GM21529 (cell line): ENCODE measurements around the gene SLC39A8.
A peak's percentile ranks its signal among the peaks of the same experiment; 100 is the strongest.
"Not testable (repeated sequence)": the region's sequence is repeated elsewhere in the genome, so short reads cannot be mapped to it uniquely, and the experiment has no call there.

Experiments used
- ATAC-seq: cut with Tn5 transposase; IDR thresholded peaks from one replicate; pipeline ENCODE4 v1.9.1; 2021; ENCODE audit not compliant: unreplicated experiment

Gene SLC39A8

GRCh38 chr4:102301167-102301566 is 44.1 kb downstream of the SLC39A8 start:
- peak; percentile 50 for ATAC-seq

- ATAC-seq = peak; percentile 93
Observed at GRCh38 chr4:102299354-102300107, 45.8 kb downstream of the SLC39A8 start.

GRCh38 chr4:102298716-102299115 is 46.6 kb downstream of the SLC39A8 start:
- no peak for ATAC-seq

GRCh38 chr4:102295153-102295862 is 50.0 kb downstream of the SLC39A8 start:
- ATAC-seq = no peak

GRCh38 chr4:102288497-102288896 is 56.8 kb downstream of the SLC39A8 start:
- ATAC-seq = no peak

GRCh38 chr4:102285831-102286230 is 59.5 kb downstream of the SLC39A8 start:
- no peak for ATAC-seq

GRCh38 chr4:102281171-102281839 is 64.0 kb downstream of the SLC39A8 start:
- ATAC-seq = no peak

GRCh38 chr4:102273317-102273716 is 72.0 kb downstream of the SLC39A8 start:
- not testable (repeated sequence) for ATAC-seq

GRCh38 chr4:102272318-102272717 is 73.0 kb downstream of the SLC39A8 start:
- no peak for ATAC-seq

GRCh38 chr4:102268355-102268754 is 76.9 kb downstream of the SLC39A8 start:
- ATAC-seq = no peak

GRCh38 chr4:102263024-102263787 is 82.1 kb downstream of the SLC39A8 start:
- peak; percentile 95 for ATAC-seq

- ATAC-seq = no peak
Observed at GRCh38 chr4:102259702-102260101, 85.6 kb downstream of the SLC39A8 start.

- no peak for ATAC-seq
Observed at GRCh38 chr4:102259081-102259480, 86.2 kb downstream of the SLC39A8 start.

- no peak for ATAC-seq
Observed at GRCh38 chr4:102256321-102256720, 89.0 kb downstream of the SLC39A8 start.

GRCh38 chr4:102253860-102254259 is 91.4 kb downstream of the SLC39A8 start:
- ATAC-seq = no peak

- no peak for ATAC-seq
Observed at GRCh38 chr4:102252171-102252570, 93.1 kb downstream of the SLC39A8 start.

GRCh38 chr4:102250341-102250740 is 94.9 kb downstream of the SLC39A8 start:
- no peak for ATAC-seq

GRCh38 chr4:102247041-102247440 is 98.2 kb downstream of the SLC39A8 start:
- no peak for ATAC-seq

GRCh38 chr4:102246416-102246815 is 98.9 kb downstream of the SLC39A8 start:
- ATAC-seq = no peak

GRCh38 chr4:102244878-102245535 is 100.3 kb downstream of the SLC39A8 start:
- ATAC-seq = no peak

- not testable (repeated sequence) for ATAC-seq
Observed at GRCh38 chr4:102243296-102243695, 102.0 kb downstream of the SLC39A8 start.
